Stimulated activated CD8-positive, alpha-beta memory T cell treated with anti-CD3 and anti-CD28 coated beads, Interleukin-4, amount 100 ng/mL, for 48 hours (primary cell): ENCODE results near the gene ZNF423.
"Not testable (repeated sequence)": the region's sequence is repeated elsewhere in the genome, so short reads cannot be mapped to it uniquely, and the experiment has no call there.

Experiments
- DNase-seq: peaks from one replicate; pipeline ENCODE4 v3.0.0-alpha.2; 2020

ZNF423 gene

DNA sequence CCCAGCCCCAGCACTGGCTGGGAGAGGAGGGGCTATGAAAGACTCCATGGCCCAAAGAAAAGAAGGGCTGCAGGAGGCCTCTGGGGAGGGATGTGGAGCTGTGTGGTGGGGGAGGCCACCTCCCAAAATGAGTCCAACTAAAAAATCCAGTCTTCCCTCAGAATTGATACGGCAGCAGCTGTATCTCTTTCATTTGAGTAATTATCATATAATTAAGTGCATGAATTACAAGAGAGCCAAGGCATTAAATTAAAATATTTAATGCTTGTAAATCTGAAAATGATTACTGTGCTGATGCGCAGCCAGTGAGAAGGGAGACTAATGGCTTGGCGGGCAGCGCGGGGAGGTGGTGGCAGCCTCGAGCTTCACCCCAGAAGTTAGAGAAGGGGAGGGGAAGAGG, 289.5 kb downstream of the ZNF423 start:
- DNase-seq = no peak

DNA sequence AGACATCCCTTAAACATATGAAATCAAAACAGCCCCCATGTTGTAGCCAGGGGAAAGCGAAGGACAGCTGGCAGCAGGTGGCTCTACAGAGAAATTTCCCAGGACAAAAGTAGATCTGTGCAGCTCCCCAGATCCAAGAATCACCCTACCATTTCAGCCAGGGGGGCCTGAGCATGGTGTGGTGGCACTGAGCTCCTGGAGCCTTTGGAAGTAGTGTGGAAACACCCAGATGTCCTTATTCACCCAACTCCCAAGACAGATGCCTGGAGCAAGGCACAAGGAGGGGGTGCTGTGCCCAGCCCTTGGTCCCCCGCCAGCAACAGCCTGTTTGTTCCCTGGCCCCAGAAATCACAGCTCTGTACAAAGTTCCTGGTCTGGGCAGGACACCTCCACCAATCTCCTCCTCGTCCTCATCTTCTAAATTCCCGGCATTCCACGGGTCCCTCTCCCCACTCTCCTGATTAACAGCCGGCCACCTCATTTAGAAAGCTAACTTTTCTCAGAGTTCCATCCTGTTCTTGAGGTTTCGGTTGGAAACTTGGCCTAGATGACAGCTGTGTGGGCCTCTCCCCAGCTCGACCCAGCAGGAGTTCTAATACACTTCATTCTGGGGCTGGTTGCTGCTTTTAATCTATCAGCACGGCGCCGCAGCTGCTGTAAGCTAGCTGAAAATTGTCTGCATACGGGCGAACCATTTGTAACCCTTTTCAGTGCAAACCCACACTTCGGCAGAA, 291.2 kb downstream of the ZNF423 start:
- no peak for DNase-seq

- no peak for DNase-seq
Observed at GRCh38 chr16:49563666-49564065, 292.2 kb downstream of the ZNF423 start.

DNA sequence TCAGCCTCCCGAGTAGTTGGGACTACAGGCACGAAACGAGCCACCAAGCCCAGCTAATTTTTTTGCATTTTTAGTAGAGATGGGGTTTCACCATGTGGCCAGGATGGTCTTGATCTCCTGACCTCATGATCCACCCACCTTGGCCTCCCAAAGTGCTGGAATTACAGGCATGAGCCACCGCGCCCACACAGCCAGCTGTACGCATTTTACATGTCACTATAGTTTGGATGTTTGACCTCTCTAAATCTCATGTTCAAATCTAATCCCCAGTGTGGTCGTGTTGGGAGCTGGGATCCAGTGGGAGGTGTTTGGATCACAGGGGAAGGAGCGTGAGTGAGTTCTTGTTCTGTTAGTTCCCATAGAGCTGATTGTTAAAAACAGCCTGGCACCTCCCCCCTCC, 293.0 kb downstream of the ZNF423 start:
- DNase-seq = not testable (repeated sequence)

- no peak for DNase-seq
Observed at GRCh38 chr16:49562228-49562627, 293.7 kb downstream of the ZNF423 start.

DNA sequence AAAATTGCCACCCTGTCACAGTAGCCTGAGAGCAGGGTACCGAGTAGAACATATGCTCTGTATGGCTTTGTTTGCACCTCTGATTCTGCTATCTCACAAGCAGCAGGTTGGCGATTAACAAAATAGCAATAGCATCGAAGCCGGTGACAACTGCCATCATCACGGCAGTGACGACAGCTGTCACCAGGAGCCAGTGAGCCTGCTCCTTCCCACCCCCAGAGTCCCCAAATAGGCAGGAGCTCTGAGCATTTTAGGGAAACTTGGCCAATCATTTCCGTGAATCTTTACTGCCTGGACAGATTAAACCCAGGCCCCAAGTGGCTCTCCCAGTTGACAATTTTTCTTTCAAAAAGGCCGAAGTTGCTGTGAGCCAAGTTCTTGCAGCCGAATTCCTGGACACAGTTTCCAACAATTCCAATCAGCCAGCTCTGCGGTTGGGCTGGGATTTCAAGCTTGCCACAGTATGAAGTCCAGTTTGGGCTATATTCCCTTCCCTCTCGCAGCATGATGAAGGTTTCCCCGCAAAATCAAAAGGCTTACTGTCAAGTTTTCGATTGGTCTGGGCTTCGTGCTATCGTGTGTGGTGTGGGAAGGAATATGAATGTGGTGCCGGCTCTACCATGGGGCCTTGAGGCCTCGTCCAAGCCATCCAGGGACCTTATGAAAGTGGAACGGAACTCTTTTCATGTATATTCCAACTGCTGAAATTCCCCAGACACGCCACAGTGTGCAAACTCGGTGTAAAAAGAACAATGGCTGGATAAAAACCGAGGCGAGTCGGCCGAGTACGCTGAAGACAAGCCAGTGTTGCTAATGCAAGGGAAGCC, 295.7 kb downstream of the ZNF423 start:
- DNase-seq = no peak

DNA sequence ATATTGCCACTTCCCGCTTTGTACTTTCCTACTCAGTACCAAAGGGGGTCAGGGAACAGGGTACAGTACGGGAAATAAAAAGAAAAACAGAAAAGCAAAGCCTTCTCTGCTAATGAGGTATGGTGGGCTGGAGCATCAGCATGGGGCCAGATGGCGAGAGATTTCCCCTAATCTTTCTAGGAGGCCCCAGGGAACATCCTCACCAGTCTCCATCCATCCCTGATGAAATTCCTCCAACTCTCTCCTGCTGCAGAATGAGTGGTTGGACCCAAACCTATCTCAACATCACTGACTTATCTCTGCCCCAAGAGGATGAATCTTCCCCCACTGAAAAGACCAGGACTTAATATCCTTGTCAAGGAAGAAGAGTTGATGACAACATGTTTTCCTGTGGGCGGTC, 296.7 kb downstream of the ZNF423 start:
- no peak for DNase-seq

GRCh38 chr16:49558451-49558850, 297.5 kb downstream of the ZNF423 start:
- no peak for DNase-seq

DNA sequence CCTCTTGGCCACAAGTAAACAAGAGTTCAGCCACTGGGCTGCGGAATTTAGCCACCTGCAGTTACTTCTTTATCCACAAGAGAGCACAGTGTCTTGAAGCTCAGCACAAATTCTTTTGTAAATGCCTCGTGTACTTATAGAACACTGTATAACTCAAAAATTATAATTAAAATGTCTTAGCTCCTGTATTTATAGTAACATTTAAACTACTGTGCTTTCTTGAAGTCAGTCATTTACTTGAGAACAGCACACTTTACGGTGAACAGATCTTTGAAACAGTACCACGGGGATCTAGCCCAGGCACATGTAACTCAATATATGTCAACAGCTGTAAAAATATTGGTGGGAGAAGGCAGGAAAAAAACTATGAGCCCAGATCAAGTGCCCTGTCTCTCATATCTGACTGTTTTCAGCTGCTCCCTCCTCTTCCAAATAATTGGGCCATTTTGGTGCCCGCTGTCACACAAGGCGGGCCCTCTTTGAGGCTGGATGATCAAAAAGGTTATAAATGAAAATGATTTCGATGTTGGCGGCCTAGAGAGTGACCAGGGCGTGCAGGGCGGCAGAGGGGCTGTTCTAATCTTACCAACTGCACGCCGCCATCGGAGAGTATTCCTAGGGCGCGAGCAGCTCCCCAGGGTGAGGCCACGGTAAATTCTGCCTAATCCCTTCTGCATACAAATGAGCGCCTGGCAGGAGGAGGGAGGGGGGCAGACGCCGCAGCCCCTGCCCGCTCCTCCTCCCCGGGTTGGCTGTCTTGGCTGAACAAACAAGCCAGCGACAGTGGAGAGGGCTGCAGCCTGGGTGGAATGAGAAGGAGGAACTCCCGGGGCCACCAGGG, 299.1 kb downstream of the ZNF423 start:
- DNase-seq = no peak

GRCh38 chr16:49556249-49556605, 299.7 kb downstream of the ZNF423 start:
- DNase-seq = no peak

DNA sequence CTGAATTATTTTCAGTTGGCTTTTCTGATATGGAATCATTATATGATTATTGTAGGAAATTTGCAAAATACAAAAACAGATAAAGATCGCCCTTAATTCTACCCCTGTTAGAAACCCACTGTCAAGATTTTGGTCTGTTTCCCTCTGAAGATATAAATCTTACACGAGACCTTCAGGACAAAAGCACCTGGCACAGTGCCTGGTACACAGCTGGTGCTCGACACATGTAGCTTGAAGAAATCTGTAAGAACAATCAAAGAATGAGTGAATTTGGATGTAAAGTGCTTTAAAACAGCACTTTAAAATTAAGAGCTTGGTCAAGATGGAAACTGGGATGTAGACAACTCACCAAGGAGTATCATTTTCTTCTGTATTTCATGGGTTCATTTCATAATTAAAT, 301.2 kb downstream of the ZNF423 start:
- DNase-seq = no peak

DNA sequence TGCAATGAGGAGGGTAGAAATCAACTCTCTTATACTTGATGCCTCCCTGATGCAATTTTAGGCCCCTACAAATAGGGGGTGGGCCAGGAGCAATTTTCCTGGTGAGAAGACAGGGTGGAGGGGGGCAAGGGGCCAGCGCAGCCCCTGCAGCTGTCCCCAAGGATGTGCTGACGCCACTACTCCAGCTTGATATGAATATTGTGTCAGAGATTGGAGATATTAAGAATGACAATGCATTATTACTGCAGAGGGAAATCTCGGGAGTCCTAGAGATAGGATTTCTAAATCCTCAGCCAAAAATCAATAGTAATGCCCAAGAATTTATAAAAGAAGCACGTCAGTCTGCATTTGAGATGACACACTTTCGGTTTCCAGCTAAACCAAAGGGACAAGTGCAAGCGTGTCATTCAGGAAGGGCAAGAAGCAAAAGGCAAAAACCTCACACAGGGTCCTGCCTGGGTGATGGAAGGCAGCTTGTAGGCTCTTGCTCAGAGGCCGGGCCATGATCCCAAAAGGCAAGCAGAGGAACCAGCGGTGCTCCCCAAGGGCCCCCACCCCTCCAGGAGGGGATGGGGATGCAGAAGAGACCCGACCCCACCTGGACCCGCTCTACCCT, 303.5 kb downstream of the ZNF423 start:
- DNase-seq = no peak

- no peak for DNase-seq
Observed at GRCh38 chr16:49550666-49551065, 305.2 kb downstream of the ZNF423 start.

GRCh38 chr16:49550140-49550539, 305.8 kb downstream of the ZNF423 start:
- no peak for DNase-seq

GRCh38 chr16:49548325-49548970, 307.5 kb downstream of the ZNF423 start:
- DNase-seq = no peak

GRCh38 chr16:49547448-49547847, 308.5 kb downstream of the ZNF423 start:
- DNase-seq = no peak

DNA sequence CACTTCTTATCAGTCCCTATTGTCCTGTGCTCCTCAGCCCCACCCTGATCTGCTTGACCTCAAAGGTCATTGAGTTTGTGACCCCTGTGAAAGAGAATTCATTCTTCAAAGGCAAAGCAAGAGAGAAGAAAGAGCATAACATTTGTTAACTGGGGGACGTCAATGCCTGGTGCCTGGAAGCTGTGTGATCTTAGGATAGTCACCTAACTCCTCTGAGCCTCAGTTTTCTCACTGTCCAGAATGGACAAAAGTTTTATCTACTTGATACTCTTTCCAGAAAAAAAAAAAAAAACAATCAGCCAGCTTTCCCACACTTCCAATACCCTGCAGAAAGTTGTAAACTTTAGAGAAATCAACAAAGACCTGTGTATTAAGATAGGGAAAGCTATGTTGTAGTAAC, 309.2 kb downstream of the ZNF423 start:
- DNase-seq = no peak

DNA sequence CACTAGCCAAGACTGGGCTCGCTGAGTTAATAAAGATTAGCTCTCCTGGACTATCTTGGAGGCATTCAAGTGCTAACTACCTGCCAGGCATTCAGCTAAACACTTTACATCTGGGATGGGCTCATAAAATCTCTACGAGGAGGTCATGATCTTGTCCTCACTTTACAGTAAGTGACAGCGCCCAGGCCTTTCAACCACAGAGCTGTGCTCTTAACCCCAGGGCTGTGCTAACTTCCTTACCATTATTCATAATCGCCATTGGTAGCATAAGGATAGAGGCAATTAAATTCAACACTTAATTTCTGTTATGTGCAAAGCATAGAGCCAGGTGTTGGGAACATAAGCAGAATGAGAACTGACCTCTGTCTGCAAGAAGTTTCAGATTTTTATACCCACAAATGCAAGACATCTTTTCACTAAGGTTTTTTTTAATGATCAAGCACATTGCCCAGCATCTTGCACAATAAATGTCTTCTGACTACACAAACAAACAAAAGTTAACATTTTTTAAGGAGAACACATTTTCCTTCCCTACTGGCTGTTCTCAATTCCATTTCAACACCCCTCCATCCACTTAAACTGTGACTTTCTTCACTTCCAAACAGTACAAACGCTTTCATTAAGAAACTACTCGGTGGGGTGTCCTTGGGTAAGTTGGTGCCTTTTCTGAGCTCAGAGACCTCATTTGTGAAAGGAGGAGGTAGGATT, 310.0 kb downstream of the ZNF423 start:
- DNase-seq = no peak

- DNase-seq = no peak
Observed at GRCh38 chr16:49545243-49545642, 310.7 kb downstream of the ZNF423 start.

DNA sequence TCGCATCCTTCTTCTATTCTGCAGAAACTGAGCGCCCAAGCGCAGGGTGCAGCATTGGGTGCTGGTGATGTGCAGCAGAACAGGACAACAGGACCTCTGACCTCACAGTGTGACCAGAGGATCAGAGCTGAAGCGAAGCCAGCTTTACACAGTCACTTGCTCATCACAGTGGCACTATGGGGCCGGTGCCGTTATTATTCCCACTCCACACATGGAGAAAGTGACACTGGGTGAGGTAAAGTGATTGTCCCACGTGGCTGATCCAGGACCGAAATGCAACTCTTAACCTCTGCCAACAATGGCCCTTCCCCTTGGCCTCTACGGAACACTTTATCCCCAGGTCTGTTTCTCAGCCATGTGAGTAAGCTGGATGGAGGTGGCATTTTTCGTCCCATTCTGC, 311.1 kb downstream of the ZNF423 start:
- DNase-seq = no peak

GRCh38 chr16:49543631-49543946, 312.3 kb downstream of the ZNF423 start:
- DNase-seq = no peak
